ENCODE measurements around the gene NAPSA.

The NAPSA gene

DNA sequence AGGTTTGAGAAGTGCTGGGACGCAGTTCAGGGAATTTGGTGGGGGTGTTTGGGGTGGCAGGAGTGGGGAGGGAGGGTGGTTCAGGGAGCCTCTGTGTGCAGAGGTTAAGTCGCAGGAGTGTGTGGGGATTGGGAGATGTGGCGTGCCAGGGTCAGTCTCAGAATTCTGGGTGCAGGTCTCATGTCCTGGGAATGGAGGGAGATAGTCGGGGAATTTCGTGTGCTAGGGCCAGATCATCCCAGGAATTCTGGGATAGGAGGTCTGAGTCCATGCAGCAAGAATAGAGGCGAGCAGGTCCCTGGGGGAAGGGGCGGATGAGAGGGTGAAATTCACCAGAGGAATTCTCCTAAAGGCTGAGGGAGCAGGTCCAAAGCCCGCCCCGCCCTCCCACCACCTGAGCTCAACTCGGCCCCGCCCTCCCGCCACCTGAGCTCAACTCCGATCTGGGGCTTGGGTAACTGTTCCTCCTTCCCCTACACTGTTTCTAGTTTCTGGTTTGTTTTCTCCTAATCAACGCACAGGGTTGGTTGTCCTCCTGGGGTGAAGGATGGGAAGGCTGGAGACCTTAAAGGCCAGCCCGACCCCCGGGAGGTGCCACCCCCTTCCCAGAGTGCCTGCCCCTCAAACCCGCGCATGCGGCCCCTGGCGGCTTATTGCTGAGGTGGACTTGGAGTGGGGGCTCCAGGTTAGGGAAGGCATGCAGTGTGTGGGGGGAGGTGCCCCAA, 51.5 kb downstream of the NAPSA start:
- DNase-seq = no peak

DNA sequence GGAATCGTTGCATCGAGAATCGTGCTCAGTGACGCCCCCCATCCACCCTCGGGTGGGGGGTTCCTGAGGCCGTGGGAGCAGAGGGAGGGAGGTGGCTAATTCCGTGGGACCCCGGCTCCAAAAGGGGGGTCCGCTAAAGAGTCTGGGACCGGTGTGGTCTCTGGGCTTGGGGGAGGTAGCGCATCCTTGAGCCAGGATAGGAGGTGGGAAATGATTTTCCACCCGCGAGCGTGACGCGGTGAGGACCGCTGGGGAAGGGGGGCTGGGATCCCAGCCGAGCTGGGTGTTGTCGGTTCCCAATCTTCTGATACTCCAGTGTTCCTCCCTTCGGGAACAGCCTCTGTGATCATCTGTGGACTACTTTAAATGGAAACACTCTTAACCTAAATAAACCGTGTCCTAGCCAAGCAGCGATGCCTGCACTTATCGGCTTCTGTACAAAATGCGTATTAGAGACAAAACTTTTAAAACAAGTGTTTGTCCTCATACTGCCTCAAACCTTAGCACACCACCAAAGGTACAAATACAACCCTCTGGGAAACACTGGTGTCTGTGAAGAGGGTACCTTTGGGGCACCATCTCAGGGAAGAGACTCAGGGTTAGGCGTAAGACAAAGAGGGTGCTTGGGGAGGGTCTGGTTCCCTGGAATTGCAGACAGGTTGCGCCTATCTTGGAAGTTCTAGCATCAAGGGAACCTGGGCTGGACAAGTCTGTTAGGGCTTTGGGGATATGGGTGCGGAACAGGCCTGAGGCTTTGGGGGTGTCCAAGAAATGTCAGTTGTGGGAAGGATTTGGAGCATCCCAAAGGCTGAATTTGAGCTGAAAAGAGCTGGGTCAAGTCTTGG, 52.2 kb downstream of the NAPSA start:
- DNase-seq = no peak

DNA sequence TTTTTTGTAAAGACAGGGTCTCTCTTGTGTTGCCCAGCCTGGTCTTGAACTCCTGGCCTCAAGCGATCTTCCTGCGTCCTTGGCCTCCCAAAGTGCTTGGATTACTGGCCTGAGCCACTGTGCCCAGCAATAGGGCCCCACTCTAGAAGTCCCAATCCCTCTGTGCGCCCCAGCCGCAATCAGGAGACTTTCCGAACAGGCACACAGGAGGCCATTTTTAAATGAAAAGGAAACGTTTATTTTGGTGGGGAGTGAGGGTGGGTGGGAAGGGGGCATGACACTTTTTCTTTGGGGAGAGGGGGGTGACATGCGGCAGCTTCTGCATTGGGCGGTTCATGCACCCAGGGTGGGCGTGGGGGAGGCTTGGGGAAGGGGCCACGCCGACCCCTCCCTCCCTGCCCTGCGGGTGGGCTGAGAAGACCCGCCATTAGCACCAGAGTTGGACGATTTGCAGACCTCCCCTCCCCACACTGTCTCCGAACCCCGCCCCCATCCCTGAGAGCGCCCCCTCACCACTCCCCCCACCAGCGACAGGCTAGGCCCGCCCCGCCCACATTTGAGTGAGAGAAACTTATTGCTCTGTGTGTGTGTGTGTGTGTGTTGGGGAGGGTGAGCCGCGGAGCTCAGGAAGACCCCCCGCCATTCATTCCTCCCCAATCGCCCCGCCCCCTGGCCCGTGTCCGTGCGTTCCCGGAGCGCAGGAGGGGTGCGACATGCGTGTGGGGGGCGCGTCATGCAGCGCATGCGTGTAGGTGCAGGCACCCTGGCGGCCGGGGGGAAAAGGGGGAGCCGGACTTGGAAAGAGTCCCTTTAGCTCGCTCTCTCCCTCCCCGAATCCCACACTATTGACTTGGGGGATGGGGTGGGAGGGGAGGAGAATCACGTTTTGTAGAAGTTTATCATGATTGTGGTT, 53.5 kb downstream of the NAPSA start:
- DNase-seq = no peak

DNA sequence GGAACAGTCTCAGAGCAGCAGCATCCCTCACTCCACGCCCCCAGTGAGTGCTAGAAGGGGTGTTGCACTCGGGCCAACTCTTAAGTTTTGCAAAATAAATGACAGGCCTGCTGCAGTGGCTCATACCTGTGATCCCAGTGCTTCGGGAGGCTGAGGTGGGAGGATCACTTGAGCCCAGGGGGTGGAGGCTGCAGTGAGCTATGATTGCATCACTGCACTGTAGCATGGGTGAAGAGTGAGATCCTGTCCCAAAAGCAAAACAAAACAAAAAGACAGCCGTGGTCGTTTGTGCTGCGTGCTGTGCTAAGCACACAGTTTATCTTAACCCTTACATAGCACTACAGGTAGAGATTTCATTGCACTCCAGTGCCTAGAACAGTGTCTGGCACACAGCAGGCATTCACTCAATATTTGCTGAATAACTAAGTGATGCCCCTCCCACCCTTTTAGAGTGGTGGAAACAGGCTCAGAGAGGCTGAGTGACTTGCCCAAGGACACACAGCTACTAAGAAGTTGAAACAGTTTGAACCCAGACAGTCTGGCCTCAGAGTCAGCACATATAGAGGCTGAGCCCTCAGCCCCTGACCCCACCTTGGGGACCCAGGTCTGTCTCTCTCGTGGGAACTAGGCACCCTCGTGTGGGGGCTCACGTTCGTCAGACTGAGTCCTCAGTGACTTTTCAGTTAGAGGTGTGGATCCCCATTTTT, 54.5 kb downstream of the NAPSA start:
- DNase-seq = no peak

DNA sequence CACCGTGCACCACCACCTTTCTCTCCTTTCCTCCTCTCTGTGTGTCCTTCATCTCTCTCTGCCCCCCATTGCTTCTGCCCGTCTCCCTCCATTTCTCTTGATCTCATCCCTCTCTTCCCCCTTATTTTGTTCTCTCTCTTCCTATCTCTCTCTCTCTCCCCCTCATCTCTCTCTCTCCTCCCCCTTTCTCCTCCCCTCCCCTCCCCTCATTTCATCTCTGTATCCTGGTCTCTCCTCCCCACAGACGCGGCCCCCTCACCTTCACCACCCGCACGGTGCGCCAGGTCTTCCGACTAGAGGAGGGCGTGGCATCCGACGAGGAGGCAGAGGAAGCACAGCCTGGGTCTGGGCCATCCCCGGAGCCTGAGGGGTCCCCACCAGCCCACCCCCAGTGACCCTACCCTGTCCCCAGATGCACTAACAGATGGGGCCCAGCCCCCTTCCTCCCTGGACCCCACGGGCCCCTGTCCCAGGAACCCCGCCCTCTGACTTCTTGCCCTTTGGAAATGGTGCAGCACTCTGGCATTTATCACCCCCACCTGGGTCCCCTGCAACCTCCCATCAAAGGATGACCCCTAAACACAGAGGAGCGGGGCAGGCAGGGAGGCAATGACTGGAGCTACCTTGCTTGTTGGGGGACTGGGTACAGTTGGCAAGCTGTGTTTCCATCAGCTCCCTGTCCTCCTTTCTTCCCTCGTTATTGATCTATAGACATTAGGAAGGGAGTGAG, 55.9 kb downstream of the NAPSA start:
- no peak for DNase-seq

GRCh38 chr19:50308991-50309390, 56.4 kb downstream of the NAPSA start:
- DNase-seq = no peak
